Body of pancreas (tissue), 4 donors: ENCODE results near the gene LYPD5. TPM values are rescaled to one million over a fixed set of nuclear protein-coding genes. Genes with fewer than 3 reads are reported as not detected.
"Not testable (repeated sequence)": the region's sequence is repeated elsewhere in the genome, so short reads cannot be mapped to it uniquely, and the experiment has no call there.

Source experiments
- ATAC-seq: fragments of 150-250 bp; one replicate; pipeline ENCODE4 v1.9.1; 2016
- DNase-seq, 4 donors: peaks; one replicate each; pipeline ENCODE4 v3.0.0-alpha.2; 2019
- H3K27ac ChIP-seq, 4 donors: fragments of 200-600 bp; sonication (generic); 1 replicate in 3 of 4; 2 replicates in 1 of 4; pipeline versions ENCODE4 v1.5.1 to v1.6.1; 2016 to 2019; ENCODE audit warnings: mild to moderate bottlenecking in 1 of 4, mixed read lengths in 1 of 4, moderate library complexity in 1 of 4
- H3K27me3 ChIP-seq, 2 donors: fragments of 200-600 bp; sonication (generic); one replicate each; pipeline ENCODE4 v1.6.0; 2016; ENCODE audit warnings: mild to moderate bottlenecking in 1 of 2
- H3K36me3 ChIP-seq, 2 donors: fragments of 200-600 bp; sonication (generic); replicated peaks in 1 of 2; 2 replicates each; pipeline ENCODE4 v1.5.1; 2016; ENCODE audit warnings: low read depth in 2 of 2; ENCODE audit not compliant: insufficient read depth in 1 of 2
- H3K4me1 ChIP-seq: fragments of 200-600 bp; sonication (generic); one replicate; pipeline ENCODE4 v1.6.0; 2016
- H3K4me3 ChIP-seq, 2 donors: fragments of 200-600 bp; sonication (generic); 1 replicate in 1 of 2; 2 replicates in 1 of 2; pipeline ENCODE4 v1.5.1; 2016 to 2019
- H3K9me3 ChIP-seq, 3 donors: fragments of 200-600 bp; sonication (generic); 1 replicate in 2 of 3; 2 replicates in 1 of 3; pipeline ENCODE4 v1.5.1; 2016
- POLR2A ChIP-seq, 3 donors: fragments of 450-650 bp; IDR thresholded peaks; one replicate each; pipeline ENCODE4 v1.6.1; 2016; ENCODE audit warnings: antibody characterized with exemption in 3 of 3, mild to moderate bottlenecking in 2 of 3
- WGBS, 2 donors: methylation state at CpG; one replicate each; pipeline ENCODE4 v1.1.5; 2017; 5-methylcytosine and 5-hydroxymethylcytosine counted together
- intact Hi-C: fragments of 100-400 bp; cut with DNase I; formaldehyde crosslinking; loops from one replicate; pipeline ENCODE4 v1.15.1; 2023
- total RNA-seq, 2 donors: library from RNA; depleted of rRNA; stranded (reverse); fragments of >200 nt; gene quantifications; one replicate each; pipeline ENCODE4 v1.1.0, GENCODE V29; 2016
- TF ChIP-seq, protein P1 (sequence below), 7 experiments: fragments of 450-650 bp in 4 of 7; fragments of 200-600 bp in 3 of 7; sonication (generic) in 3 of 7; IDR thresholded peaks; one replicate each; pipeline ENCODE4 v1.5.1; 2016 to 2019; ENCODE audit warnings: antibody characterized with exemption in 7 of 7

The LYPD5 gene
- total RNA-seq, 2 donors from 2014 or later: not detected

- intact Hi-C loops: no loop called here
- DNase-seq: no peak
These were observed 18.6 kb upstream of the LYPD5 start for GRCh38 chr19:43820884-43821215.

GRCh38 chr19:43820098-43820883 is 18.0 kb upstream of the LYPD5 start:
- Histone ChIP-seq H3K27me3 (no peaks in the 10 kb centered on the region), H3K36me3 (no peaks in the 10 kb centered on the region), H3K27ac (no peak overlapping the region), H3K9me3 (peaks cover 0 to 11% (median 0%) of the 10 kb centered on the region in 3 donors), H3K4me3 (no peak overlapping the region), H3K4me1 (peaks cover 5% of the 10 kb centered on the region)
- intact Hi-C loops: no loop called here
- ATAC-seq (no peak), DNase-seq (peak; percentile 15 to 25 (median 22))
- no peak for TF ChIP-seq POLR2A (IDR thresholded peaks at IDR 0.05)
- TF ChIP-seq, protein P1, sequence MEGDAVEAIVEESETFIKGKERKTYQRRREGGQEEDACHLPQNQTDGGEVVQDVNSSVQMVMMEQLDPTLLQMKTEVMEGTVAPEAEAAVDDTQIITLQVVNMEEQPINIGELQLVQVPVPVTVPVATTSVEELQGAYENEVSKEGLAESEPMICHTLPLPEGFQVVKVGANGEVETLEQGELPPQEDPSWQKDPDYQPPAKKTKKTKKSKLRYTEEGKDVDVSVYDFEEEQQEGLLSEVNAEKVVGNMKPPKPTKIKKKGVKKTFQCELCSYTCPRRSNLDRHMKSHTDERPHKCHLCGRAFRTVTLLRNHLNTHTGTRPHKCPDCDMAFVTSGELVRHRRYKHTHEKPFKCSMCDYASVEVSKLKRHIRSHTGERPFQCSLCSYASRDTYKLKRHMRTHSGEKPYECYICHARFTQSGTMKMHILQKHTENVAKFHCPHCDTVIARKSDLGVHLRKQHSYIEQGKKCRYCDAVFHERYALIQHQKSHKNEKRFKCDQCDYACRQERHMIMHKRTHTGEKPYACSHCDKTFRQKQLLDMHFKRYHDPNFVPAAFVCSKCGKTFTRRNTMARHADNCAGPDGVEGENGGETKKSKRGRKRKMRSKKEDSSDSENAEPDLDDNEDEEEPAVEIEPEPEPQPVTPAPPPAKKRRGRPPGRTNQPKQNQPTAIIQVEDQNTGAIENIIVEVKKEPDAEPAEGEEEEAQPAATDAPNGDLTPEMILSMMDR (IDR thresholded peaks at IDR 0.05): no peak
- WGBS, 2 donors: 8 to 9% methylated on average over 37 to 47 of the region's 48 CpGs

More at GRCh38 chr19:43820884-43821215, 18.6 kb upstream of the LYPD5 start:
- Histone ChIP-seq H3K27ac (no peak overlapping the region), H3K36me3 (no peaks in the 10 kb centered on the region), H3K4me1 (peaks cover 5% of the 10 kb centered on the region), H3K4me3 (no peak overlapping the region), H3K9me3 (peaks cover 0 to 11% (median 0%) of the 10 kb centered on the region in 3 donors), H3K27me3 (no peaks in the 10 kb centered on the region)
- 23 to 25% methylated on average over 5 of the region's 5 CpGs for WGBS, 2 donors
- no peak for TF ChIP-seq POLR2A (IDR thresholded peaks at IDR 0.05)
- TF ChIP-seq, protein P1 (IDR thresholded peaks at IDR 0.05): no peak
- ATAC-seq: no peak

GRCh38 chr19:43818500-43818899 is 16.3 kb upstream of the LYPD5 start:
- Histone ChIP-seq H3K27me3 (no peaks in the 10 kb centered on the region), H3K9me3 (peaks cover 0 to 11% (median 0%) of the 10 kb centered on the region in 3 donors), H3K4me3 (no peak overlapping the region), H3K4me1 (peaks cover 5% of the 10 kb centered on the region), H3K36me3 (no peaks in the 10 kb centered on the region), H3K27ac (no peak overlapping the region)
- intact Hi-C loops: no loop called here
- DNase-seq (no peak), ATAC-seq (no peak)
- TF ChIP-seq, protein P1 (IDR thresholded peaks at IDR 0.05): no peak
- TF ChIP-seq POLR2A (IDR thresholded peaks at IDR 0.05): no peak
- WGBS, 2 donors: 65 to 85% methylated on average over 5 of the region's 5 CpGs

- H3K4me1 ChIP-seq, H3K27ac ChIP-seq, H3K4me3 ChIP-seq, DNase-seq, ATAC-seq, H3K27me3 ChIP-seq, H3K36me3 ChIP-seq, intact Hi-C loops: not testable (repeated sequence)
- peaks cover 0 to 11% (median 0%) of the 10 kb centered on the region in 3 donors for H3K9me3 ChIP-seq
- 76 to 100% methylated on average over 1 of the region's 1 CpG for WGBS, 2 donors
These were observed 15.2 kb upstream of the LYPD5 start for GRCh38 chr19:43817454-43817853.

DNA sequence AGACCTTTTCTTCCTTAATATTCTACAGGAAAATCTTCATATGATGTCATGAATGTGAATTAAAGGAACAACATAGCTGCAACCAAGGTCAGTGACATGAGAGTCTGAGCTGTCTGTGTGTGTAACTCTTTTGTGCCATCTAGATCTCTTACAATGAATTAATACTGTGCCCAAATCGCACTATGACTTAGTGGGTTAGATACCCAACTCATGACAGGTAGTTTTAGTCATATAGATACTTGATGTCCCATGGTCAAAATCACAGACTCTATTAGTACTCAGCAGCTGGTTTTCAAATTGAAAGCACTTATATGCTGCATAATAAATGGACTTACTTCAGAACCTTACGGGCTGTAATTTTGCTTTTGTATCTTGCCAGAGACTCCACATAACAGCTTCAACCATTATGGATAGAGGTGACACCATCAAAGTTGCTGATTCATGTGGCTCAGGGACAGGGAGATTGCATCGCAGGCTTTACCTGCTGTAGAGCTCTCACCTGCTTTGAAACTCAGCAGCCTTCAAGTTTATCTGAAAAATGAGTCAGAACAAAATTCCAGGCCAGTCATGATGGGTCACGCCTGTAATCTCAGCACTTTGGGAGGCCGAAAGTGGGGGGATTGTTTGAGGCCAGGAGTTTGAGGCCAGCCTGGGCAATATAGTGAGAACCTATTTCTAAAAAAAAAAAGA is 12.6 kb upstream of the LYPD5 start:
- no peak for ATAC-seq
- no peaks in the 10 kb centered on the region for H3K36me3 ChIP-seq
- intact Hi-C loops: no loop called here
- no peak overlapping the region for H3K4me3 ChIP-seq
- no peaks in the 10 kb centered on the region for H3K27me3 ChIP-seq
- TF ChIP-seq, protein P1 (IDR thresholded peaks at IDR 0.05): no peak
- TF ChIP-seq POLR2A (IDR thresholded peaks at IDR 0.05): no peak
- peaks cover 0 to under 1% (median 0%) of the 10 kb centered on the region in 3 donors for H3K9me3 ChIP-seq
- H3K4me1 ChIP-seq: no peaks in the 10 kb centered on the region
- no peak for DNase-seq
- WGBS, 2 donors: 39 to 52% methylated on average over 5 of the region's 5 CpGs
- H3K27ac ChIP-seq: no peak overlapping the region
